ENCODE data around the gene ANKRD29. TPM values are rescaled to one million over a fixed set of nuclear protein-coding genes. Genes with fewer than 3 reads are reported as not detected.

The ANKRD29 gene
- polyA plus RNA-seq, 1 of the 3 experiments (the other 2 are of a cell fraction): 8.2 TPM

DNA sequence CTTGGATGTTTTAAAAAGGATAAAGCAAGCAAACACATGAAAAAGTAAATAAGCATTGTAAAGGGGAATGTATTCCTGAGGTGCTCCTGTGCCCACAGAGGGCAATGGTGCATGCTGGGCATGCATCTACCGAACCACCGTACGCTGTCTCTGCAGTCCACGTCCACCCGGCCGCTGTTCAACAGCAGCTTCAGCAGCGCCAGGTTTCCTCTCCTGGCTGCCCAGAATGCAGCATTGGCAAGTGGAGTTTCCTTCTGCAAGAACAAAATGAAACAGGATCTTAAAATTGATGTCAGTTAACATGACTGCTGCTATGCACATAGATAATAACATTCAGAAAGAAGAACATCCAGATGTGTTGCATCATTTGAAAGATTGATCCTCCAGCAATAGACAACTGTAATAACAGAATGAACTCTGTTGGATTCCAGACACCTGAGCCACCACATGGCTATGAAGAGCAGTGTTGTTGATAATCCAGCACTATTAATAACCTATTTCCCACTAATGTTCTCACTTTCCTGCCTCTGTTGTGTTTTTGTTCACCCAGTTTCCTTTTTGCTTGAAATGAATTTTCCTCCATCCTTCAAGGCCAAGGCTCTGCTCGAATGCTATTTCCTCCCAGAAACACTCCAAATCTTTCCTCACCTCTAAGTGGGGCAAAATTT lies 13.6 kb downstream of the ANKRD29 start:
- TF ChIP-seq EP300 (IDR thresholded peaks at IDR 0.05; ENCODE audit: borderline replicate concordance in 1 of 2, low read depth in 1 of 2, low read length in 1 of 2): no peak
- TF ChIP-seq, protein P1, sequence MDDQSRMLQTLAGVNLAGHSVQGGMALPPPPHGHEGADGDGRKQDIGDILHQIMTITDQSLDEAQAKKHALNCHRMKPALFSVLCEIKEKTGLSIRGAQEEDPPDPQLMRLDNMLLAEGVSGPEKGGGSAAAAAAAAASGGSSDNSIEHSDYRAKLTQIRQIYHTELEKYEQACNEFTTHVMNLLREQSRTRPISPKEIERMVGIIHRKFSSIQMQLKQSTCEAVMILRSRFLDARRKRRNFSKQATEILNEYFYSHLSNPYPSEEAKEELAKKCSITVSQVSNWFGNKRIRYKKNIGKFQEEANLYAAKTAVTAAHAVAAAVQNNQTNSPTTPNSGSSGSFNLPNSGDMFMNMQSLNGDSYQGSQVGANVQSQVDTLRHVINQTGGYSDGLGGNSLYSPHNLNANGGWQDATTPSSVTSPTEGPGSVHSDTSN (IDR thresholded peaks at IDR 0.05): no peak
- no peak for TF ChIP-seq CHD2 (IDR thresholded peaks at IDR 0.05; ENCODE audit: low read length, partially characterized antibody)
- no peak for TF ChIP-seq RAD21 (IDR thresholded peaks at IDR 0.05; ENCODE audit: low read length)
- TF ChIP-seq, protein P2, sequence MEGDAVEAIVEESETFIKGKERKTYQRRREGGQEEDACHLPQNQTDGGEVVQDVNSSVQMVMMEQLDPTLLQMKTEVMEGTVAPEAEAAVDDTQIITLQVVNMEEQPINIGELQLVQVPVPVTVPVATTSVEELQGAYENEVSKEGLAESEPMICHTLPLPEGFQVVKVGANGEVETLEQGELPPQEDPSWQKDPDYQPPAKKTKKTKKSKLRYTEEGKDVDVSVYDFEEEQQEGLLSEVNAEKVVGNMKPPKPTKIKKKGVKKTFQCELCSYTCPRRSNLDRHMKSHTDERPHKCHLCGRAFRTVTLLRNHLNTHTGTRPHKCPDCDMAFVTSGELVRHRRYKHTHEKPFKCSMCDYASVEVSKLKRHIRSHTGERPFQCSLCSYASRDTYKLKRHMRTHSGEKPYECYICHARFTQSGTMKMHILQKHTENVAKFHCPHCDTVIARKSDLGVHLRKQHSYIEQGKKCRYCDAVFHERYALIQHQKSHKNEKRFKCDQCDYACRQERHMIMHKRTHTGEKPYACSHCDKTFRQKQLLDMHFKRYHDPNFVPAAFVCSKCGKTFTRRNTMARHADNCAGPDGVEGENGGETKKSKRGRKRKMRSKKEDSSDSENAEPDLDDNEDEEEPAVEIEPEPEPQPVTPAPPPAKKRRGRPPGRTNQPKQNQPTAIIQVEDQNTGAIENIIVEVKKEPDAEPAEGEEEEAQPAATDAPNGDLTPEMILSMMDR (IDR thresholded peaks at IDR 0.05): no peak
- TF ChIP-seq, protein P3, sequence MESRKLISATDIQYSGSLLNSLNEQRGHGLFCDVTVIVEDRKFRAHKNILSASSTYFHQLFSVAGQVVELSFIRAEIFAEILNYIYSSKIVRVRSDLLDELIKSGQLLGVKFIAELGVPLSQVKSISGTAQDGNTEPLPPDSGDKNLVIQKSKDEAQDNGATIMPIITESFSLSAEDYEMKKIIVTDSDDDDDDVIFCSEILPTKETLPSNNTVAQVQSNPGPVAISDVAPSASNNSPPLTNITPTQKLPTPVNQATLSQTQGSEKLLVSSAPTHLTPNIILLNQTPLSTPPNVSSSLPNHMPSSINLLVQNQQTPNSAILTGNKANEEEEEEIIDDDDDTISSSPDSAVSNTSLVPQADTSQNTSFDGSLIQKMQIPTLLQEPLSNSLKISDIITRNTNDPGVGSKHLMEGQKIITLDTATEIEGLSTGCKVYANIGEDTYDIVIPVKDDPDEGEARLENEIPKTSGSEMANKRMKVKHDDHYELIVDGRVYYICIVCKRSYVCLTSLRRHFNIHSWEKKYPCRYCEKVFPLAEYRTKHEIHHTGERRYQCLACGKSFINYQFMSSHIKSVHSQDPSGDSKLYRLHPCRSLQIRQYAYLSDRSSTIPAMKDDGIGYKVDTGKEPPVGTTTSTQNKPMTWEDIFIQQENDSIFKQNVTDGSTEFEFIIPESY (IDR thresholded peaks at IDR 0.05; ENCODE audit: borderline replicate concordance, low read depth): no peak
- no peak for TF ChIP-seq POLR2AphosphoS5 (IDR thresholded peaks at IDR 0.05; ENCODE audit: low read depth, low read length)
- TF ChIP-seq RFX5 (IDR thresholded peaks at IDR 0.05; ENCODE audit: low read length): no peak
- no peak for TF ChIP-seq SIN3A (IDR thresholded peaks at IDR 0.05; ENCODE audit: borderline replicate concordance, low read depth, low read length)
- TF ChIP-seq NRF1 (IDR thresholded peaks at IDR 0.05; ENCODE audit: low read depth, low read length): no peak
- TF ChIP-seq MXI1 (IDR thresholded peaks at IDR 0.05; ENCODE audit: low read depth, low read length): no peak
- TF ChIP-seq YY1 (IDR thresholded peaks at IDR 0.05; ENCODE audit: low read depth): no peak
- no peak for TF ChIP-seq JUND (IDR thresholded peaks at IDR 0.05)
- TF ChIP-seq SMC3 (IDR thresholded peaks at IDR 0.05; ENCODE audit: low read depth, low read length): no peak
- no peak for TF ChIP-seq FOXM1 (IDR thresholded peaks at IDR 0.05; ENCODE audit: low read depth)
- TF ChIP-seq GATA2 (CRISPR knock-in tag; IDR thresholded peaks at IDR 0.05): no peak
- Histone ChIP-seq H3K9ac (no peak overlapping the region), H3K27ac (ENCODE audit: low read depth in 2 of 2, low read length in 1 of 2) (no peak overlapping the region), H3F3A (replicated peaks; ENCODE audit: insufficient read depth) (peaks cover 4% of the 10 kb centered on the region), H3K4me2 (no peak overlapping the region), H2AFZ (ENCODE audit: low read depth) (no peak overlapping the region), H4K20me1 (ENCODE audit: insufficient read depth) (no peaks in the 10 kb centered on the region), H3K36me3 (replicated peaks in 1 of 2; ENCODE audit: control insufficient read depth in 1 of 2, insufficient read depth in 2 of 2, low read length in 1 of 2) (no peaks in the 10 kb centered on the region), H3K4me1 (ENCODE audit: control insufficient read depth in 1 of 2, insufficient read depth in 2 of 2, low read depth in 1 of 2, low read length in 1 of 2) (peaks cover 7 to 18% of the 10 kb centered on the region in 2 experiments), H3K4me3 (ENCODE audit: low read depth in 2 of 2, low read length in 1 of 2) (no peak overlapping the region), H3K79me2 (ENCODE audit: insufficient read depth) (no peaks in the 10 kb centered on the region), H3K9me3 (no peaks in the 10 kb centered on the region), H3K9me2 (no peaks in the 10 kb centered on the region), H3K27me3 (ENCODE audit: insufficient read depth) (no peaks in the 10 kb centered on the region)
- DNase-seq: no peak
- WGBS (ENCODE audit: low lambda C conversion rate): 91% methylated on average over 8 of the region's 8 CpGs
- ChIA-PET CTCF (interaction anchor here (1.2 to 1.8 kb wide), 3 partner anchors 14 to 151 kb away, joined by 3 to 7 read pairs (median 5); partner anchors contain the start of gene ANKRD29), POLR2A (no interaction called here)

Measured in SK-N-SH (cell line).